GM12878 (cell line): ENCODE results near the gene ATP5F1B. TPM values are rescaled to one million over a fixed set of nuclear protein-coding genes. Genes with fewer than 3 reads are reported as not detected.

Experiments used
- ATAC-seq: fragments of 200-7000 bp; cut with Tn5 transposase; 3 replicates; pipeline ENCODE4 v1.9.1; 2020; ENCODE audit warnings: mild to moderate bottlenecking, moderate library complexity
- BruUV-seq: library from RNA; stranded (reverse); fragments of 400-500 nt; replicated peaks from 2 replicates; lab custom pipeline; 2021; lab: Mats Ljungman, UMichigan
- CTCF ChIA-PET: fragments of 300-600 bp; sonication (Branson Sonifier 250); formaldehyde crosslinking; extraction: SDS; loops from one replicate; lab custom pipeline; 2021; ENCODE audit warnings: inconsistent platforms; lab: Yijun Ruan, JAX
- POLR2A ChIA-PET: fragments of 350-600 bp; formaldehyde crosslinking; extraction: SDS; loops from one replicate; lab custom pipeline; 2021; ENCODE audit warnings: inconsistent platforms; lab: Charles Lee
- RAD21 ChIA-PET: fragments of 300-600 bp; sonication (Branson Sonifier 250); formaldehyde crosslinking; loops from one replicate; lab custom pipeline; 2023; ENCODE audit warnings: antibody characterized with exemption; ENCODE audit not compliant: unreplicated experiment; lab: Charles Lee
- SMC1A ChIA-PET: fragments of 300-600 bp; sonication (Branson Sonifier 250); formaldehyde crosslinking; loops from one replicate; lab custom pipeline; 2023; ENCODE audit not compliant: unreplicated experiment, uncharacterized antibody; lab: Charles Lee
- DNase-seq: peaks from one replicate; pipeline ENCODE4 v3.0.0-alpha.2; 2011; ENCODE audit warnings: low read depth, low spot score
- FAIRE-seq: peaks from 3 replicates; lab custom pipeline; 2011; peaks lifted over from hg19 to GRCh38; lab: Jason Lieb, UNC
- H2AFZ ChIP-seq: 2 replicates; pipeline ENCODE4 v1.6.0; 2011; ENCODE audit warnings: low read depth, low read length, control low read depth; ENCODE audit not compliant: control insufficient read depth
- H3K27ac ChIP-seq: 2 replicates; pipeline ENCODE4 v1.5.1; 2011; ENCODE audit warnings: control low read depth; ENCODE audit not compliant: control insufficient read depth, insufficient read depth
- H3K27me3 ChIP-seq, 2 experiments: replicated peaks in 1 of 2; 2 replicates each; pipeline versions ENCODE4 v1.6.0 to v1.6.1; 2011; ENCODE audit warnings: low read length in 1 of 2; ENCODE audit not compliant: control insufficient read depth in 2 of 2, insufficient read depth in 2 of 2
- H3K36me3 ChIP-seq, 2 experiments: 2 replicates each; pipeline ENCODE4 v1.5.1; 2011; ENCODE audit warnings: low read length in 1 of 2; ENCODE audit not compliant: control insufficient read depth in 2 of 2, insufficient read depth in 2 of 2
- H3K4me1 ChIP-seq: 2 replicates; pipeline ENCODE4 v1.6.1; 2011; ENCODE audit warnings: mild to moderate bottlenecking, low read length, moderate library complexity, mixed read lengths; ENCODE audit not compliant: control insufficient read depth, insufficient read depth
- H3K4me2 ChIP-seq: 2 replicates; pipeline ENCODE4 v1.6.0; 2011; ENCODE audit warnings: control low read depth; ENCODE audit not compliant: control insufficient read depth, insufficient read depth
- H3K4me3 ChIP-seq: fragments of 200-600 bp; sonication (generic); 2 replicates; pipeline ENCODE4 v1.5.1; 2016
- H3K79me2 ChIP-seq: 2 replicates; pipeline ENCODE4 v1.6.0; 2011; ENCODE audit warnings: low read length; ENCODE audit not compliant: control insufficient read depth, insufficient read depth
- H3K9ac ChIP-seq: 2 replicates; pipeline ENCODE4 v1.8.0; 2011; ENCODE audit warnings: low read length, control low read depth, mixed read lengths; ENCODE audit not compliant: control insufficient read depth, insufficient read depth
- H3K9me3 ChIP-seq: replicated peaks from 3 replicates; pipeline ENCODE4 v1.5.1; 2011; ENCODE audit warnings: mild to moderate bottlenecking, low read length; ENCODE audit not compliant: control insufficient read depth, insufficient read depth
- H4K20me1 ChIP-seq: 2 replicates; pipeline ENCODE4 v1.6.0; 2011; ENCODE audit not compliant: control insufficient read depth, insufficient read depth
- E2F8 ChIP-seq: fragments of 450-650 bp; IDR thresholded peaks from 2 replicates; pipeline ENCODE4 v1.6.1; 2018; ENCODE audit warnings: mild to moderate bottlenecking, low read depth, moderate library complexity; ENCODE audit not compliant: partially characterized antibody
- EED ChIP-seq: sonication (generic); IDR thresholded peaks from 2 replicates; pipeline ENCODE4 v1.6.1; 2016; ENCODE audit warnings: antibody characterized with exemption, low read depth
- GATAD2B ChIP-seq: fragments of 450-650 bp; conservative IDR thresholded peaks from 2 replicates; pipeline ENCODE4 v1.6.1; 2017; ENCODE audit warnings: low read depth, mild to moderate bottlenecking, moderate library complexity
- HDAC6 ChIP-seq: fragments of 200-600 bp; sonication (generic); IDR thresholded peaks from one replicate; pipeline ENCODE4 v1.8.0; 2017; ENCODE audit warnings: antibody characterized with exemption; ENCODE audit not compliant: unreplicated experiment
- IRF5 ChIP-seq: fragments of 450-650 bp; IDR thresholded peaks from 2 replicates; pipeline ENCODE4 v1.6.1; 2017; ENCODE audit warnings: borderline replicate concordance
- JUND ChIP-seq: IDR thresholded peaks from 2 replicates; pipeline ENCODE4 v1.6.1; 2012; ENCODE audit warnings: low read depth, mild to moderate bottlenecking, low read length, improper control_type of control experiment, moderate library complexity
- KLF5 ChIP-seq: fragments of 450-650 bp; IDR thresholded peaks from 2 replicates; pipeline ENCODE4 v1.6.1; 2014; ENCODE audit warnings: mild to moderate bottlenecking; ENCODE audit not compliant: partially characterized antibody
- NR2C2 ChIP-seq: IDR thresholded peaks from 2 replicates; pipeline ENCODE4 v1.6.1; 2011; ENCODE audit warnings: borderline replicate concordance, low read depth; ENCODE audit not compliant: control insufficient read depth, insufficient read length
- PBX3 ChIP-seq: IDR thresholded peaks from 2 replicates; pipeline ENCODE4 v1.6.1; 2011; ENCODE audit warnings: mild to moderate bottlenecking, low read depth, low read length, moderate library complexity; ENCODE audit not compliant: insufficient replicate concordance
- RAD51 ChIP-seq: fragments of 450-650 bp; IDR thresholded peaks from 2 replicates; pipeline ENCODE4 v1.6.1; 2016; ENCODE audit warnings: moderate library complexity, mild to moderate bottlenecking, inconsistent platforms
- SMAD5 ChIP-seq: IDR thresholded peaks from 2 replicates; pipeline ENCODE4 v1.6.1; 2016; ENCODE audit warnings: antibody characterized with exemption, low read depth
- SMC3 ChIP-seq: IDR thresholded peaks from 2 replicates; pipeline ENCODE4 v1.6.1; 2011; ENCODE audit warnings: low read length, improper control_type of control experiment, borderline replicate concordance
- SREBF2 ChIP-seq: IDR thresholded peaks from 2 replicates; pipeline ENCODE4 v1.6.1; 2012; ENCODE audit warnings: mild to moderate bottlenecking, low read length
- TARDBP ChIP-seq: IDR thresholded peaks from 2 replicates; pipeline ENCODE4 v1.6.1; 2016; ENCODE audit warnings: borderline replicate concordance
- TBL1XR1 ChIP-seq: IDR thresholded peaks from 2 replicates; pipeline ENCODE4 v1.6.1; 2012; ENCODE audit warnings: low read depth, low read length, improper control_type of control experiment
- WGBS: methylation state at CpG from one replicate; pipeline ENCODE4 v1.1.6; 2016; ENCODE audit warnings: low lambda C conversion rate; ENCODE audit not compliant: insufficient replicate concordance, insufficient coverage; ENCODE audit errors: missing lambda C conversion rate; 5-methylcytosine and 5-hydroxymethylcytosine counted together
- in situ Hi-C: fragments of 300-500 bp; cut with MboI; formaldehyde crosslinking; loops from 9 replicates; pipeline ENCODE4 v1.14.3; 2018; ENCODE audit warnings: mixed read lengths
- intact Hi-C: fragments of 100-400 bp; cut with micrococcal nuclease; formaldehyde crosslinking; loops from one replicate; pipeline ENCODE4 v1.14.2; 2022; ENCODE audit not compliant: unreplicated experiment
- polyA plus RNA-seq, 11 experiments: library from polyadenylated mRNA; depleted of rRNA in 4 of 11; unstranded in 6 of 11; stranded (reverse) in 5 of 11; fragments of >200 nt; fragmentation: Nextera tagmentation in 4 of 11; fragmentation: Illumina TruSeq in 1 of 11; extraction: Ambion mirVana in 4 of 11; extraction: Trizol in 1 of 11; gene quantifications; 1 replicate in 1 of 11; 2 replicates in 10 of 11; pipeline versions ENCODE4 v1.2.1 to v1.2.3, GENCODE V29; 2011 to 2016; ENCODE audit warnings: inconsistent platforms in 2 of 11, missing spikeins in 2 of 11, low read depth in 1 of 11
- total RNA-seq, 4 experiments: library from RNA; depleted of rRNA in 3 of 4; stranded (reverse); fragments of >200 nt in 3 of 4; fragmentation: Illumina TruSeq in 1 of 4; extraction: Trizol in 1 of 4; gene quantifications; 2 replicates each; pipeline versions ENCODE4 v1.2.1 to v1.2.3, GENCODE V29; 2013 to 2021

ATP5F1B gene
- total and polyA plus RNA-seq, 10 of the 15 experiments (the other 5 are each of a cell fraction or from before 2014, with no cell fraction given) = 671 to 1,908 (median 1,031) TPM

- no peak overlapping the region for H2AFZ ChIP-seq
- no peak for TF ChIP-seq TARDBP
- TF ChIP-seq GATAD2B = no peak
- TF ChIP-seq SMC3 = no peak
- TF ChIP-seq IRF5 = no peak
- TF ChIP-seq JUND = no peak
- no peak for TF ChIP-seq E2F8
- no peak for TF ChIP-seq NR2C2
- no peak for TF ChIP-seq RAD51
- TF ChIP-seq TBL1XR1 = no peak
- TF ChIP-seq EED = no peak
- TF ChIP-seq PBX3 = no peak
- no peak for TF ChIP-seq KLF5
- TF ChIP-seq SMAD5 = no peak
- TF ChIP-seq HDAC6 = no peak
- TF ChIP-seq SREBF2 = no peak
- no peak for ATAC-seq
- WGBS = 19% methylated on average over 4 of the region's 4 CpGs
- RAD21 ChIA-PET = interaction anchor here (1.1 to 3.0 kb wide), 3 partner anchors 8 to 79 kb away, joined by 3 to 15 read pairs (median 14); no protein-coding TSS in a partner anchor
- peak overlapping the region; percentile 94 for H3K4me3 ChIP-seq
- CTCF ChIA-PET = interaction anchor here (0.6 to 2.7 kb wide), 5 partner anchors 8 to 827 kb away, joined by 3 to 23 read pairs (median 3); partner anchors contain the start of genes ORMDL2 and SARNP
- peak overlapping the region; percentile 89 for H3K27ac ChIP-seq
- intact Hi-C loops (loop anchor here (10.0 kb wide), 1 partner anchor 520 kb away; the partner anchor contains the start of gene ESYT1), in situ Hi-C loops (no loop called here)
- POLR2A ChIA-PET = interaction anchor here (0.6 to 4.1 kb wide), 6 partner anchors 10 to 373 kb away, joined by 3 to 57 read pairs (median 19); no protein-coding TSS in a partner anchor
- FAIRE-seq = no peak
- H4K20me1 ChIP-seq = no peaks in the 10 kb centered on the region
- peaks cover 53% of the 10 kb centered on the region for H3K79me2 ChIP-seq
- DNase-seq = no peak
- peak overlapping the region; percentile 89 for H3K9ac ChIP-seq
- no peaks in the 10 kb centered on the region for H3K27me3 ChIP-seq
- SMC1A ChIA-PET = interaction anchor here (1.5 to 4.4 kb wide), 4 partner anchors 10 to 39 kb away, joined by 4 to 43 read pairs (median 10); partner anchors contain the start of gene BAZ2A
- no peaks in the 10 kb centered on the region for H3K9me3 ChIP-seq
- peaks cover 12 to 27% of the 10 kb centered on the region in 2 experiments for H3K36me3 ChIP-seq
- BruUV-seq = no TSS peak
- H3K4me2 ChIP-seq = peak overlapping the region; percentile 90
- no peaks in the 10 kb centered on the region for H3K4me1 ChIP-seq
Observed at GRCh38 chr12:56644654-56645053, 1.1 kb downstream of the ATP5F1B start.
